HG02642 (cell line): ENCODE measurements around the gene SPA17.

Experiments used
- ATAC-seq: cut with Tn5 transposase; IDR thresholded peaks from one replicate; pipeline ENCODE4 v1.9.1; 2021; ENCODE audit warnings: mild to moderate bottlenecking; ENCODE audit not compliant: unreplicated experiment, poor library complexity

SPA17 gene

DNA sequence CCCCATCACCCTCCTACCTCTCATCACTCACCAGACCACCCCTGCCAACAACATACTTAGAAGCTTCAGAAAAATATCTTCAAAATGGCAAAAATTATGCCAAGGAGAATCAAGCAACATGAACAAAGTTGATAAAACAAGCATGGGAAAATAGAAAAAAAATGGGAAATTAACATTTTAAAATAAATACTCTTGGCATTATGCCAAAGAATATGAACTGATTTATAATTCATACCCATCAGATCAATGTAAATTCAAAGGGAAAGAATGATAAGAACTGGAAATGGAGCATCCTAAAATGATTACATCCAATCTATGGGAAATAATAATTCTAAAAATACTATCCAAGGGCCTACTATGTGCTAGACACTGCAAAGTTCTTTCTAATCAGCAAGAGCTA, 12.2 kb upstream of the SPA17 start:
- no peak for ATAC-seq

DNA sequence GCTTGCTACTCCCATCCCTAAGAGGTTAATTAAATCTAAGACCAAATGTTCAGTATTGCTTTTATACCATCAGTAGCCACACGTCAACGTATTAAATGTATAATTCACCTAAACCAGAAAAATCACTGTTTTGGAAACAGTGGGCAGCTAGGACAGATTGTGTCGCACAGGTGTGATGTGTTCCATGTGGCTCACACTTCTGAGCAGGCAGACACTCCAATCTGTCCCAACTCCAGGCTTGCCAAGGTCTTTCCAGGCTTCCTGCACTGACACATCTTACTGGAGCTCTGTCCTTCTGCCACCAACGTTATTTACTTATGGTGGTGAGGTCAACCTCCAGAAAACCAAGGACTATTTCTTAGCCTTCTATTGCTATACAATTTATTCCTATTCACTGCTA, 11.6 kb upstream of the SPA17 start:
- no peak for ATAC-seq

DNA sequence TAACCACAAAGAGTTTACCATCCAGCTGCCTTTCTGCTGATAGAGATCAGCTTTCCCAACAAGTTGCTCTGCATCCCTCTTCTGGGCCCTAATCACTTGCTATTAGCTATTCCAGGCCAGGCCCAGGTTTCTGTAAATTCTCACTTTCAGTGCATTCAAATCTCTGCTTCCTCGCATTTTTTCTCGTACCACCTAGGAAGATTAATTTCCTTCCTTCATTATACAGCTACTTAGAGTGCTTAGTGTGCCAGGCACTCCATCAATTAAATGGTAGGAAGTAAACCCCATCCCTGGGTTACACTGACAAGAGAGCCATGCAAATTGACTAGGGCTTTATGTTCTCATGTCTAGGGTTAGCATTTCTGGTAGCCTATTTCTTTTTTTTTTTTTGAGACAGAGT, 9.8 kb upstream of the SPA17 start:
- no peak for ATAC-seq

DNA sequence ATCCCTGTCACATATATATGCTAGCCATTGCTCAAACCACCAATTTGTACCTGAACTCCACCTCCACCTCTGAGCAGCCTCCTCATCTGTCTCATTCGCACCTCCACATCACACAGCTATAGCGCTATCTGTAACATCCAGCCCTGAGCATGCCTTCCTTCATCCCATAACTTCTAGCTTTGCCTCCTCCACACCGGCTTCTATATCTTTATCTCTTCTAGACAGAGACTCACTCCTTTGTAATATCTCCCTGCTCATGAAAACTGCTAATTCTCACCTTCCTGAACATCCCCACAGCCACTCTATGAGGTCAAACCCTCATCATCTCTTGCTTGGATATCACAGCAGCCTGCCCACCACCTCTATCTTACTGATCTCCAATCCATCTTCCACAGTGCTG, 6.1 kb upstream of the SPA17 start:
- ATAC-seq: no peak

DNA sequence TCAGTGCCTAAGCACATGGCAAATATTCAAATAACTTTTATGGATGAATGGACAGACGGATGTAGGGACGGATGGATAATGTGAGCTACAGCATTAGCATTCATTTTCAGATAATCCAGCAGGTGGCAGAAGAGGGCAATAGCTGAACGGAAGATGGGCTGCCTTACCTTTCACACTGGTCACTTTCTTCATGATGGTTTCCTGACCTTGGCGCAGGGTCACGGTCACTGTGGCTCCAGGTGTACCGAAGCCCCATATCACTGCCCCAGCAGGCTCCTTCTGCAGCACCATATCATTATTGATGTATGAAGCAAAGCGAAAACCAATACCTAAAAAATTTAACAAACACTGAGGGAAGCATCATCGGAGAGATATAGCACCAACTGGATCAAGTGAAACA, 4.5 kb upstream of the SPA17 start:
- ATAC-seq: no peak

DNA sequence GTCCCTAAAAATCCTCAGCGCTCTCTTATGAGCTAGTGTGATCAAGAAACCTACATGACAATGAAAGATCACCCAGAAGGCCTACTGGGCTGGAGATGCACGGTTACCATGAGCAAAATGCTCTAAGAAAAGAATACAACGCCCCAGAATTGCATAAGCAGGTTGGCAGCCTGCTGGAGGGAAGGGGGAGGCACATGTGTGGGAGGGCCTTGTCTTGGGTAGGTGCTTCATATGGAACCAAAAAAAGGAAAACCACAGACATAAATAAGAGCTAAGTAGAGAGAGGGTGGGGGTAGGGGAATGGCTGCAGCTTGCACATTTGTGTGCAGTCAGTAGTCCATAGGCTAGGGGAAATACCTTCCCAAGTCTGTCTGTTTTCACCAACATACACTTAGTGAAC, 3.0 kb upstream of the SPA17 start:
- no peak for ATAC-seq

DNA sequence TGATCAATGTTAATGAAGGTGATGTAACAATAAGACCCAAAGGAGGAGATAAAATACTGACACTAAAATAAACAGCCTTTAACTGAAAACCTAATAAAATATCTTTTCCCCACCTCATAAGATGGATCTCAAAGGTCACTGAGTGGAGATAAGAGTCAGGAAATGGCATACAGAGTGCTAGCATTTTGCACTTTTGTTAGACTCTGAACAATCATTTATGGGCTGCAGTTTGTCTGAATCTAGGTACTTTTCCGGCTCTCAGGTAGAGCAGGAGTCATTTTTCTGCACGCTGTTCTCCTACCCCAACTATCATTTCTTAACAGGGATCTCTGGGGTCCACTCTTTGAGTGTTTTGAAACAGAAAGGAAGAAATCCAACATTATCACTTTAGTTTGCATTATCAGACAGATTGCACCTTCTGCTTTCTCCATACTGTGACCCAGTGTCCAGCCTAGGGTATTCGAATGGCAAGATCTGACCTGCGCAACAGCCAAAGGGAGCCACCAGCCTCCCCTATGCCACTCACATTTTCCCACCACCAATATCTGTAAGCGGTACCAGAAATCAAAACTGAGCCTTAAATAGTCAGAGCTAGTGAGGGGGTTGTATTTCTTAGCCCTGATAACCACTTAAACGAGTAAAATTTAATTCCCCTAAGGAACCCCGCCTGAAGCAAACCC, 1.0 kb upstream of the SPA17 start:
- ATAC-seq: no peak

DNA sequence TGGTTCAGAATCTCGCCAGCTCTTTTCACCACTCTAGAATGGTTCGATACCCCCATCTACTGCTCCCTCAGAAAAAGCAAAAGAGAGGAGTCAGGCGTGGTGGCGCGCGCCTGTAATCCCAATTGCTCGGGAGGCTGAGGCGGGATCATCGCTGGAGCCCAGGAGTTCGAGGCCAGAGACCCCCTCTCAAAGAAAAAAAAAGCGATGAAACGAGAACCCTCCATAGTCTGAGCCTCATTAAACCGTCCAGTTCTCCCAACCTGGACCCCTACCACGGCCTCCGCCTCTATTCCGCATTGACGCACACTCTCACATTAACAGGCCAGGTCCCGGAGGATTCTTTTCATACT, 439 bp downstream of the SPA17 start:
- no peak for ATAC-seq

DNA sequence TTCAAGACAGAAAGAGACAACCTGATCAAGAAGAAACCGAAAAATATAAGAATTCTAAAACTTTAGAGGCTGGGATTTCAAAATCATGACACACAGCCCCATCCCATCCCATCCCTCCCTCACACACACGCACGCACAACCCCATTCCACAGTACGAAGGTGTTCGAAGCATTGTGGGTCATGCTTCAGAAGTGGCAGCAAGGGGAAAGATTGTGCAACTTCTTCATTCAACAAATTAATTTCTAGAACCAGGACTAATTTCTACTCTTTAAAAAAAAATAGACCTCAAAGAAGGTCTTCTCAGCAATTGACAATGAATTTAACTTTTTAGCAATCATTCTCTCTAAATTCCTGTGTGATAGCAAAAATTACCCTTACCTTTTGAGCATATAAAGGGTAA, 867 bp downstream of the SPA17 start:
- ATAC-seq: no peak

DNA sequence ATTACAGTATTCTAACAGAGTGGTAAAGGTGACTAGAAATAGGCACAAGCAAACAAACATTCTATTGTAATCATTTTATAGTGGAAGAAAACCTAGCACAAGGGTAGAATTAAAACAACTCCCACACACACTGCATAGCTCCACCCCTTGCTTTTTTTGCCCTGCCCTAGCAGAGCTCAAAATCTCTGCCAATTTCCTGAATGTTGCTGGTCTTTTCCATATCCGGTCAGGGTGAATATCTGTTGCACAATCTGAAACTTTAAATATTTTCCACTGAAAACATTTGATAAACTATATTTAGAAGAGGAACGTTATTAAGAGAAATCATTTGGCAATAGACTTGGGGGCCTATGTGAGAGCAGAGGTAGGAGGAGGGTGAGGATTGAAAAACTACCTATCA, 2.7 kb downstream of the SPA17 start:
- no peak for ATAC-seq

DNA sequence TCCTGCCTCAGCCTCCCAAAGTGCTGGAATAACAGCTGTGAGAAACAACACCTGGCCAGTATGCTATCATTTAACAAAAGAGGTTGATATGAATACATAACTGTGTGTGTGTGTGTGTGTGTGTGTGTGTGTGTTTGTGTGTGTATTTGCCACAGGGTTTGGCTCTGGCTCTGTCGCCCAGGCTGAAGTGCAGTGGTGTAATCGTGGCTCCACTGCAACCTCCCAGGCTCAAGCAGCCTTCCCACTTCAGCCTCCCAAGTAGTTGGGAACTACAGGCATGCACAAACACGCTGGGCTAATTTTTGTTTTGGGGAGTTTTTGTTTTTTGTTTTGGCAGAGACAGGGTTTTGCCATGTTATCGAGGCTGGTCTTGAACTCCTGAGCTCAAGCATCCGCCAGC, 4.7 kb downstream of the SPA17 start:
- ATAC-seq: no peak

DNA sequence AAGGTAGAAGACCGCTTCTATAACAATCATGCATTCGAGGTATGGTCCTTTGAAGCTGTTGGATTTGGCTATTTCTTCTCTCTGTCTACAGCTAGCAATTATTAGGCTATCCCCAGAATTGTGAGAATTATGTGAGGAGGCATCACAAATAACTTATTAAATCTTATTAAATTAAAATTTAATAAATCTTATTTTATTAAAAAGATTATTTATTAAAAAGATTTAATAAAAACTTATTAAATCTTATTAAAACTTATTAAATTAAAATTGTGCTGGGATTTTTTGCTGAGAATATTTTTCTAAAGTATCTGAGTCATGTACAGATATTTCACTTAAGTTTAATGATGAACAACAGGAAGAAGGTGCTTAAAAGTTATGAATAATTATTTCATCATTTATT, 7.7 kb downstream of the SPA17 start:
- no peak for ATAC-seq

DNA sequence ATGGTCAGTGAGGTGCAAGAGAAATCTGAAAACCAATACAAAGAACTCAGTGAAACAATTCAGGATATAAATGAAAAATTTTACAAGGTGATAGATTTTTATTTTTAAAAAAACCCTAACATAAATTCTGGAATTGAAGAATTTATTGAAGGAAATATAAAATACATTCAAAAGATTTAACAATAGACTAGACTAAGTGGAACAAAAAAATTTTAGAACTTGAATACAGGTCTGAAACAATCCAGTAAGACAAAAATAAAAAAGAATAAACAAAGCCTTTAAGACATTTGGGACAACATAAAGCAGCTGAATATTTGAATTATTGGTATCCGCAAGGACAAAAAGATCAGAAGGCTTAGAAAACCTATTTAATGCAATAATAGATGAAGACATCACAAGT, 8.7 kb downstream of the SPA17 start:
- no peak for ATAC-seq

DNA sequence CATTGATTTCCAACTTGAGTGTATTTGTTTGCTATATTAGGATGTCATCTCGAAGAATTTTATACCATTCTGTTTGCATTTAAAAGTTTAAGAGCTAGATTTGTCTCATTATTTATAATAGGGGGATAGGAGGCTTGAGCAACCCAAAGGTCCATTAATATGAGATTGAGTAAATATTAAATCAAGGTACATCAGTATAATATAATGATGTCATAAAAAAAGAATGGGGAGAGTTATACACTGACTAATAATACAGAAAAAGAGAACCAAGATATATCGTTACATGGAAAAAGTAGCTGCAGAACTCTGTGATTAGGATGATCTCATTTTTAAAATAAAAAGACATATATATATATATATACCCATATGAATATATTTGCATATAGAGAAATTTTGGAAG, 19.4 kb downstream of the SPA17 start:
- ATAC-seq: no peak

DNA sequence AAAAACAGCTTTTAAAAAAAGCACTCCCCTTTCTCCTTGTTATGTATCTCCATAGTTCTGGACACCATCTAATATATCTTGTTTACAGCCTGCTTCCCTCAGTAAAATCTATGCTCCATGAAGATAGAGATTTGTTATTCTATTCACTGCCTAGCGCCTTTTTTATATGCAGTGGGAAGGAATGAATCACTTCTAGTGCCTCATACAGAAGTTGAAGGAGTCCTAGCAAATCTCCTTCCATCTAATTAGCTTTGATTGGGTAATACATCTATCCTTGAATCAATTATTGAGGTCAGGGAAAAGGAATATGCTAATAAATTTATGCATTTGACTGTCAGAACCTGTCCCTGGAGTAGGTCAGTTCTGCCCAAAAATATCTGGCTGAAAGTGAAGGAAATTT, 25.8 kb downstream of the SPA17 start:
- no peak for ATAC-seq

DNA sequence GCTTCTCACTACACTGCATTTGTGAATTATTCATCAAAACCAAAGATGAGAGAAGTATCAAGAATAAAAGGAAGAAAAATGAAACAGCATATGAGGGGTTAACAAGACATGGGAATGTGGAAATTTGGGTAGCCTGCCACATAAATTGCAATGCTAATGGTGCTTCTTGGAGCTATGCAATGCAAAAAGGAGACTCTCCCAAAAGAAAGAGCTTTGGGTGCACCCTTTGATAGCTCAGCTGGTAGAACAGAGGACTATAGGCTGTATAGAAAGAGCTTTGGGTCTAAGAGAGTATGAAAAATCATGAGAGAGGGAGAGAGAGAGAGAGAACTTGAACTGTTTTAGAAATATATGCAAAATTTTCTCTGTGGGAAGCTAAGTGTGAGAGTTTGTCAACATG, 26.3 kb downstream of the SPA17 start:
- no peak for ATAC-seq

DNA sequence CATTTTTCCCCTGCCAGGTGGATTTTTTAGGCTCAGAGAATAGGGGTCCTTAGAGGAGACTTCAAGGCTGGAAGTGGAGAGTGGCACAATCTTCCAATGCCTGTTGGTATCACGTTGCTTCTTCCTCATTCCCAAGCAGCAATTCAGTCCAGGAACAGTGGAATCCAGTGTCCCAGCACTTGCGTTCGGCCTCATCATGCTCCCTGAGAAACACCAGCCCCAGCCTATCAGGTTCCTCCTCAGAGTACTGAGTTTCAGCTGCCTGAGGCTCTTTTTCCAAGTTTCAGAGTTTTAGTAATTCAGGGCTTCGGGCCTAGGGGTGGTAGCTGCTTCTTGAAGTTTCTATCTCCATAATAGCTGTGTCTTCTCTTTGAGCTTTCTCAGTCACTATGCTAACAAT, 34.1 kb downstream of the SPA17 start:
- no peak for ATAC-seq

DNA sequence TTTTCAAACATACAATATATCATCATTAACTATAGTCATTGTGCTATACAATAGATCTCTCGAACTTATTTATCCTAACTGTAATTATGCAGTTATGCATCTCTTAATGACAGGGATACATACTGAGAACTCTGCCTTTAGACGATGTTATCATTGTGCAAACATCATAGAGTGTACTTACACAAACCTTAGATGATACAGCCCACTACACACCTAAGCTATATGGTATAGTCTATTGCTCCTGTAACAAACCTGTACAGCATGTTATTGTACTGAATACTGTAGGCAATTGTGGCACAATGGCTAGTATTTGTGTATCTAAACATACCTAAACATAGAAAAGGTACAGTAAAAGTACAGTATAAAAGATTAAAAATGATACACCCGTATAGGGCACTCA, 38.7 kb downstream of the SPA17 start:
- ATAC-seq: no peak

DNA sequence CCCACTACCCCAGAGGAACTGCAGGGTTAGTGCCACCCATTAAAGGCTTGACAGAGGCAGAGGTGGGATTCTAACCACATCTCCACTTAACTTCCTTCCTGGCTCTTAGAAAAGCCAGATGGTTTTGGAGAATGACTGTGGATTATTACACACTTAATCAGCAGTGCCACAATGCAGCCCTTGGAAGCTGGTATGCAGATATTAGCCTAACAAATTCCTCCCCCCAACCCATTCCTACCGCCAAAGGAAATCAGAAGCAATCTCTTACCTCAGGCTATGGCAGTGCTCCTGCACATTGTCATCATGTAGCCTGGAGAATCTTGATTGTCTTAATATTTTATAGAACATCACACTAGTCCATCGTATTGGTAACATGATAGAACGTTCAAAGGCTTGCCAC, 42.9 kb downstream of the SPA17 start:
- ATAC-seq: no peak

DNA sequence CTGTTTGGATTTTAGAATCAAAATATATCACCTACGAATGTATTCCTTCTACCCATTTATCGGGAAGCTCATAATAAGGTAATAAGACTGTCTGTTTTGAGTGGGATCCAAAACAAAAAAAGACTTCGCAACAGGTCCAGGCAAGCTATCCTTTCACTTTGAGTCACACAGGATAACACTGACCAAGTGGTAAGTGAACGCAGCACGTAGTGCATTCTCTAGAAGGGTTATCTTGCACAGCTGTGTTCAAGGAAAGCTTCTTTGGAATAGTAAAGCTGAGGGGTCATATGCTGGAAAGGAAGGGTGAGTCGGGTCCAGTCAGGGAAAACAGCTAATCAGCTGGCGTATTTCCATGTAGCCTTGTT, 43.7 kb downstream of the SPA17 start:
- peak; percentile 39 for ATAC-seq

DNA sequence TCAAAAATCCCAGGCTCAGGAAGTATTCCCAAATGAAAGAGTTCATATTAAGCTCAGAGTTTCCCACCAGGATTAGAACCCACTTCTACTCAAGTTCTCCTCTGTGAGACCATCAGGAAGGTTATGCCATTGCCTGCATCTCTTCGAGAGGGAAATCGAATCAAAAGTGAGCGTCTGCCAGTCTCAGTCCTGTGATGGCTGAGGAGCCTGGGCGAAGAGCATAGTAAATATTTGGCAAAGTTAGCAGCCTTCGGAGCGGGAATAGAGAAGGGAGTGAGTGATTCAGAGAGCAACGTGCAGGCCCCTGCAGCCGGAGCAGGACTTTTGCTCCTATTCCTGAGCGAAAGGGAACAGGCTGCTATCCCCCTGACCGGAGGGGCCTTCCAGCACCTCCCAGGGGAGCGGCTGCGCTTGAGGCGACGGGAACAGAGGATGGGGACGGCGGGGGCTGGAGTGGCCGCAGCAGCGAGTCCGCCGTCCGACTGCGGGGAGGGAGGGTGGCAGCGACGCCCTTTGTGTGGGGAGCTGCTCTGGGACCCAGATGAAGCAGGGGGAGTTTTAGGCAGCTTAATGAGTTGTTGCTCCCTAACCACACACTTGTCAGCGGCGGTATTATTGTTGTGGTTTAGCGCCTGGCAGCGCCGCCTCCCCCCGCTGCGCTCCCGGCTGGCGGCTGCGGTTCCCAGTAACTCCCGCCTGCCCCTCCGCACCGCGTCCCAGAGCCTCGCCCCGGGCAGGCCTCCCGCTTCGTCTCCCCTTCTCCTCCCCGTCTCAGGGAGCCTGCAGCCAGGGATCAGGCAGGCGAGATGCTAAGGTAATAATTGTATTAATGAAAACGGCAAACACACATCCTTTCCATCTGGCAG, 44.3 kb downstream of the SPA17 start:
- peak; percentile 53 for ATAC-seq

DNA sequence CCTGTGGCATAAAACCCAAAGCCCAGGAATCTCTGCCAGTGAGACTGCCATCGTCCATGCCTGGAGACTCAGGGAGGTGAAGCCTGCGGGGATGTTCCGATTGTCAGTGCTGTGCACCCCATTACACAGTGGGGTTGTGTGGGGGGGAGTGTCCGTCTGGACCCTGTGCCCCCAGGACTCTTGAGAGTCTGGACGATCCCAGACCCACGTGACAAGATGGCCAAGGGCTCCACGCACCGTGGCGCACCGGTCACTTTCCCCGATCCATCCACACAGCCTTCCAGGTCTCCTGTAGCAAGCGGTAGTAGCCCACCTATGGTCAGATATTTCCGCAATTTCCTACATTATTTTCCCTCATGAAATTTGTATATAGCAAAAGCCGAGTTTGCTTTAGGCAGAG, 45.1 kb downstream of the SPA17 start:
- no peak for ATAC-seq
